ENCODE measurements around the gene NWD2.

NWD2 gene

GRCh38 chr4:37439809-37440474 is 195.4 kb downstream of the NWD2 start:
- TF ChIP-seq, protein P1, sequence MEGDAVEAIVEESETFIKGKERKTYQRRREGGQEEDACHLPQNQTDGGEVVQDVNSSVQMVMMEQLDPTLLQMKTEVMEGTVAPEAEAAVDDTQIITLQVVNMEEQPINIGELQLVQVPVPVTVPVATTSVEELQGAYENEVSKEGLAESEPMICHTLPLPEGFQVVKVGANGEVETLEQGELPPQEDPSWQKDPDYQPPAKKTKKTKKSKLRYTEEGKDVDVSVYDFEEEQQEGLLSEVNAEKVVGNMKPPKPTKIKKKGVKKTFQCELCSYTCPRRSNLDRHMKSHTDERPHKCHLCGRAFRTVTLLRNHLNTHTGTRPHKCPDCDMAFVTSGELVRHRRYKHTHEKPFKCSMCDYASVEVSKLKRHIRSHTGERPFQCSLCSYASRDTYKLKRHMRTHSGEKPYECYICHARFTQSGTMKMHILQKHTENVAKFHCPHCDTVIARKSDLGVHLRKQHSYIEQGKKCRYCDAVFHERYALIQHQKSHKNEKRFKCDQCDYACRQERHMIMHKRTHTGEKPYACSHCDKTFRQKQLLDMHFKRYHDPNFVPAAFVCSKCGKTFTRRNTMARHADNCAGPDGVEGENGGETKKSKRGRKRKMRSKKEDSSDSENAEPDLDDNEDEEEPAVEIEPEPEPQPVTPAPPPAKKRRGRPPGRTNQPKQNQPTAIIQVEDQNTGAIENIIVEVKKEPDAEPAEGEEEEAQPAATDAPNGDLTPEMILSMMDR (conservative IDR thresholded peaks at IDR 0.05; ENCODE audit: low read depth), result no peak
- no peak overlapping the region for H3K27ac ChIP-seq
- ChIA-PET POLR2A (ENCODE audit: low non-redundant PET) (no interaction called here), CTCF (no interaction called here)
- DNase-seq (ENCODE audit: low spot score), result no peak

DNA sequence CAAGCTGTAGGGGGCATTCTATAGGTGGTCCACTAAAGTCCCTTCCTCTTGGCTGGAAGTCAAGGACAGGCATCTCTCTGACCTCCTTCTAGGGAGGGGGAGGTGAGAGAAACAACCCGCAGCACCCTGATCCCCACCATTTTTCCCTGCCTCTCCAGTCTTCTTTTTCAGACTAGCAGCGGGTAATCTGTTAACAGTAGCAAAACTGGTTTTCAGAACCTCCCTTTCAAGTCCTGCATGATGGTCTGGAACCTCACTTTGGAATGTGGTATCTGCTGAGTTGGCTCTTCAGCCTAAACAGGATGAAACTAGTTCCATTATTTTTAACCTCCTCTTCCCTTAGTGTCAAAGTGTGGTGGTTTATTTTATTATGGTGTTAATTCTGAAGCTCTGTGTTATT is 196.0 kb downstream of the NWD2 start:
- H3K27ac ChIP-seq, result no peak overlapping the region
- TF ChIP-seq, protein P1 (conservative IDR thresholded peaks at IDR 0.05; ENCODE audit: low read depth), result no peak
- ChIA-PET CTCF (no interaction called here), POLR2A (ENCODE audit: low non-redundant PET) (no interaction called here)
- DNase-seq (ENCODE audit: low spot score), result no peak

DNA sequence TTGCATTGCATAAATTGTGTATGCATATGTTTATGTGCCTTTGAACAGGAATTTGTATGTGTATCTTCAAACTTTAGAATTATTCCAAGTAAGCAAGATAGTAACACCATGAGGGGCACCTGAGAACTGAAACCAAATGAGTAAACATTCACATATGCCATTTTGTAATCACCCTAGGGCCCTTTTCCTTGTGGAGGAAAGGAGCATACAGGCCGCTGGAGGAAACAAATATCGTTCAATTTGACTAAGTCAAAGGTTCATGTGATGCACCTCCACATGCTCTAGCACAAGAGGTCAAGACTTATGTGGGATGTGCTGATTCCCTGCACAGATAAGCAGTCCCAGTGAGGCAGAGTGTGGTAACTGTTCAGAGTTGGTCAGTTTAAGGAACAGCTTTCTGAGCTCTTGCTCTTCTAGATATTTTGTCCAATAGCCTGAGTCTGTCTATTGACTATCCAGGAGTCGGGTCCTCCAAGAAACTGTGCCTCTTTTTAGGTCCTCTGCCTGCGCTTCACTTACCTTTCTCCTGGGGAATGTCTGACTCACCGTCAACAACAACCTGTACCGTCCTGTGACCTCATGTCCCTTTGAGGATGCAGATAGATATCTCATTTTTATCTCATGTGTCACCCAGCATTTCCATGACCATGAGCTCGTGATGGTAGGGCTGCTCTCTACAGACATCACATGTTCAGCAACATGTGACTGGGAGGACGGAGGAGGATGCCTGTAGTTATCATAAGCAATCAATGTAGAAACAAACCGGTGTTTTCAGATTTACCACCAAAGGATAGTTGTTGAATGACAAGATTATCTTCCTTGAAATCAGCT is 196.9 kb downstream of the NWD2 start:
- peak; percentile 28 for DNase-seq (ENCODE audit: low spot score)
- ChIA-PET CTCF (interaction anchor here (1.0 kb wide), 1 partner anchor 12 kb away, joined by 3 read pairs; no protein-coding TSS in a partner anchor), POLR2A (ENCODE audit: low non-redundant PET) (no interaction called here)
- TF ChIP-seq, protein P1 (conservative IDR thresholded peaks at IDR 0.05; ENCODE audit: low read depth), result no peak
- no peak overlapping the region for H3K27ac ChIP-seq

DNA sequence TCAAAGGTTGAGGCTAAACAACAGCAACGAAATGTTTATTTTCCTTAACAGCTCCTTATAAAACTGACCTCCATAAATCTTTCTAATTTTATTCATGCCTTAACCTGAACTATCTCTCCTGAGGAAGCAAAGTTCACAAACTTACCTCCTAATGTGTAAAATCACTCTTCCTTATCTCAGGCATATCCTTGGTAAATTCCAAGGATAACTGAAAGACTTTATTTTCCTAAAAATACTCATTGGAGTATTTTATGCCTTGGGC is 197.4 kb downstream of the NWD2 start:
- no peak overlapping the region for H3K27ac ChIP-seq
- POLR2A ChIA-PET (ENCODE audit: low non-redundant PET), result no interaction called here
- CTCF ChIA-PET, result interaction anchor here (1.0 kb wide), 1 partner anchor 11 kb away, joined by 3 read pairs; no protein-coding TSS in a partner anchor
- no peak for DNase-seq (ENCODE audit: low spot score)
- TF ChIP-seq, protein P1 (conservative IDR thresholded peaks at IDR 0.05; ENCODE audit: low read depth), result no peak

DNA sequence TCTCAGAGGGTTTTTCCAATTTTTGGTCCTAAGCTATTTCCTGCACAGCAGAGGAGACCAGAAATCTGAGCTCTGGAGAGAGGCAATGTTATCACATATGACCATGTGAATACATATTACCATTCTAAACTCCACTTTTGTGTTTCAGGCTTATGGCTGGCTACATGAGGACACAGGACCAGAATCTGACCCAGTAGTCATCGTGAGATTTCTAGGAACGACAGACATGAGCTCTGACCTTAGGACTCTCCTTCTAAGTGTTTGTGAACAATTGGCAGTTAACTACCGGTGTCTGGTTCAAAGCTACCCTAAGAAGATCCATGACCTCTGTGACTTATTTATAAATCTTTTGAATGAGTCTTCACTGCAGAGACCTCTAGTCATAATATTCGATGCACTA is 198.6 kb downstream of the NWD2 start:
- POLR2A ChIA-PET (ENCODE audit: low non-redundant PET), result no interaction called here

DNA sequence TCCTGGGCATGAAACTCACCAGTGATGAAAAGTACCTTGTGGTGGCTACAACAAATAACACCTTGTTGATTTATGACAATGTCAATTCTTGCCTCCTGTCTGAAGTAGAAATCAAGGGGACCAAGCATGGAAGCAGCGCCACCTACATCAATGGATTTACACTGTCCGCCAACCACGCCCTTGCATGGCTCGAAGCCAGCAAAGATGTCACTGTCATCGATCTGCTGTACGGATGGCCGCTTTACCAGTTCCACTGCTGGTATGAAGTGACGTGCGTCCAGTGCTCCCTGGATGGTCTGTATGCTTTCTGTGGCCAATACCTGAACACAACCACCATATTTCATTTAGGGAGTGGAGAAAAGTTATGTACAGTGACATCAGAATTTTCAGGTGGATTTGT is 200.5 kb downstream of the NWD2 start:
- TF ChIP-seq, protein P1 (conservative IDR thresholded peaks at IDR 0.05; ENCODE audit: low read depth), result no peak
- DNase-seq (ENCODE audit: low spot score), result no peak
- ChIA-PET CTCF (no interaction called here), POLR2A (ENCODE audit: low non-redundant PET) (no interaction called here)
- no peak overlapping the region for H3K27ac ChIP-seq

More for the DNA sequence above, 198.6 kb downstream of the NWD2 start:
- CTCF ChIA-PET, result interaction anchor here (0.7 kb wide), 1 partner anchor 189 kb away, joined by 3 read pairs; no protein-coding TSS in a partner anchor
- DNase-seq (ENCODE audit: low spot score), result no peak
- H3K27ac ChIP-seq, result no peak overlapping the region
- TF ChIP-seq, protein P1 (conservative IDR thresholded peaks at IDR 0.05; ENCODE audit: low read depth), result no peak
